GM23338 (cell line): ENCODE data around the gene RAX. TPM values are rescaled to one million over a fixed set of nuclear protein-coding genes. Genes with fewer than 3 reads are reported as not detected.

Experiments used
- ATAC-seq: fragments of 200-7000 bp; cut with Tn5 transposase; 3 replicates; pipeline ENCODE4 v1.9.1; 2020
- DNase-seq: peaks from one replicate; pipeline ENCODE4 v3.0.0-alpha.2; 2015; ENCODE audit warnings: low spot score
- H2AFZ ChIP-seq: fragments of 200-600 bp; sonication (generic); 2 replicates; pipeline ENCODE4 v1.8.0; 2016; ENCODE audit warnings: antibody characterized with exemption, mild to moderate bottlenecking, moderate library complexity
- H3F3A ChIP-seq: fragments of 200-600 bp; sonication (generic); replicated peaks from 2 replicates; pipeline ENCODE4 v1.8.0; 2017; ENCODE audit warnings: antibody characterized with exemption, mixed run types, low read depth
- H3K27ac ChIP-seq: fragments of 200-600 bp; sonication (generic); 2 replicates; pipeline ENCODE4 v1.6.1; 2016; ENCODE audit warnings: low read depth
- H3K27me3 ChIP-seq: fragments of 200-600 bp; sonication (generic); 2 replicates; pipeline ENCODE4 v1.8.0; 2016; ENCODE audit warnings: mild to moderate bottlenecking, mixed run types, moderate library complexity; ENCODE audit not compliant: insufficient read depth
- H3K36me3 ChIP-seq: fragments of 200-600 bp; sonication (generic); 2 replicates; pipeline ENCODE4 v1.8.0; 2016; ENCODE audit warnings: mild to moderate bottlenecking; ENCODE audit not compliant: insufficient read depth
- H3K4me1 ChIP-seq: fragments of 200-600 bp; sonication (generic); 2 replicates; pipeline ENCODE4 v1.8.0; 2016; ENCODE audit warnings: mild to moderate bottlenecking, moderate library complexity; ENCODE audit not compliant: insufficient read depth
- H3K4me2 ChIP-seq: fragments of 200-600 bp; sonication (generic); 2 replicates; pipeline ENCODE4 v1.7.1; 2017; ENCODE audit warnings: mixed run types
- H3K4me3 ChIP-seq: fragments of 200-600 bp; sonication (generic); 2 replicates; pipeline ENCODE4 v1.6.1; 2016; ENCODE audit warnings: mixed run types
- H3K79me2 ChIP-seq: fragments of 200-600 bp; sonication (generic); replicated peaks from 2 replicates; pipeline ENCODE4 v1.8.0; 2017; ENCODE audit warnings: mild to moderate bottlenecking; ENCODE audit not compliant: insufficient read depth
- H3K9me2 ChIP-seq: fragments of 200-600 bp; sonication (generic); 2 replicates; pipeline ENCODE4 v1.8.0; 2017; ENCODE audit not compliant: insufficient read depth
- H4K20me1 ChIP-seq: fragments of 200-600 bp; sonication (generic); replicated peaks from 2 replicates; pipeline ENCODE4 v1.8.0; 2017; ENCODE audit warnings: mild to moderate bottlenecking; ENCODE audit not compliant: insufficient read depth
- H3K27ac Mint-ChIP-seq: 2 replicates; pipeline ENCODE4 v1.8.0; 2020; ENCODE audit warnings: inconsistent platforms, mild to moderate bottlenecking, moderate library complexity, mixed read lengths
- H3K27me3 Mint-ChIP-seq: 3 replicates; pipeline ENCODE4 v1.8.0; 2022; ENCODE audit warnings: low read depth, mild to moderate bottlenecking, moderate library complexity, mixed read lengths, inconsistent platforms; ENCODE audit not compliant: insufficient read depth, poor library complexity
- H3K36me3 Mint-ChIP-seq: 3 replicates; pipeline ENCODE4 v1.8.0; 2021; ENCODE audit warnings: low read depth, mild to moderate bottlenecking, inconsistent platforms, moderate library complexity, mixed read lengths
- H3K4me1 Mint-ChIP-seq: 3 replicates; pipeline ENCODE4 v1.8.0; 2020; ENCODE audit warnings: mild to moderate bottlenecking, inconsistent platforms, mixed read lengths
- H3K4me3 Mint-ChIP-seq: 3 replicates; pipeline ENCODE4 v1.8.0; 2021; ENCODE audit warnings: moderate library complexity, mild to moderate bottlenecking, inconsistent platforms, mixed read lengths
- H3K9me3 Mint-ChIP-seq: 3 replicates; pipeline ENCODE4 v1.8.0; 2020; ENCODE audit warnings: moderate library complexity, mild to moderate bottlenecking, inconsistent platforms, mixed read lengths
- CREB1 ChIP-seq: fragments of 250-450 bp; sonication (Bioruptor Pico); IDR thresholded peaks from 2 replicates; pipeline ENCODE4 v1.5.0; 2020; ENCODE audit warnings: low read depth, mild to moderate bottlenecking, moderate library complexity
- EZH2 ChIP-seq: fragments of 200-600 bp; sonication (generic); IDR thresholded peaks from one replicate; pipeline ENCODE4 v1.8.0; 2017; ENCODE audit warnings: antibody characterized with exemption, mild to moderate bottlenecking, low read depth; ENCODE audit not compliant: unreplicated experiment
- EZH2phosphoT487 ChIP-seq: fragments of 200-600 bp; sonication (generic); IDR thresholded peaks from one replicate; pipeline ENCODE4 v1.8.1; 2018; ENCODE audit warnings: antibody characterized with exemption; ENCODE audit not compliant: unreplicated experiment
- JUNB ChIP-seq: IDR thresholded peaks from one replicate; pipeline ENCODE4 v1.6.1; 2016; ENCODE audit warnings: antibody characterized with exemption; ENCODE audit not compliant: unreplicated experiment
- NANOG ChIP-seq: IDR thresholded peaks from 2 replicates; pipeline ENCODE4 v1.6.1; 2016; ENCODE audit warnings: antibody characterized with exemption, borderline replicate concordance
- POLR2AphosphoS5 ChIP-seq: IDR thresholded peaks from 2 replicates; pipeline ENCODE4 v1.6.1; 2016; ENCODE audit warnings: antibody characterized with exemption, low read depth
- ZNF114 ChIP-seq: fragments of 250-450 bp; sonication (Bioruptor Pico); IDR thresholded peaks from 2 replicates; pipeline ENCODE4 v1.5.0; 2020; ENCODE audit warnings: mild to moderate bottlenecking, moderate library complexity
- ZNF331 ChIP-seq: fragments of 250-450 bp; sonication (Bioruptor Pico); IDR thresholded peaks from 2 replicates; pipeline ENCODE4 v1.5.0; 2020; ENCODE audit warnings: low read depth, mild to moderate bottlenecking, moderate library complexity
- long read RNA-seq: library from polyadenylated mRNA; unstranded; transcript quantifications from one replicate; pipeline ENCODE4 v2.0.0, GENCODE V29; 2020; ENCODE audit not compliant: unreplicated experiment
- polyA plus RNA-seq: library from polyadenylated mRNA; unstranded; fragments of >200 nt; fragmentation: Nextera tagmentation; extraction: Ambion mirVana; gene quantifications from 2 replicates; pipeline ENCODE4 v1.2.1, GENCODE V29; 2016
- total RNA-seq: library from RNA; depleted of rRNA; stranded (reverse); fragments of >200 nt; shearing (Covaris generic); gene quantifications from 2 replicates; pipeline ENCODE4 v1.2.3, GENCODE V29; 2014; rRNA removed
- TF ChIP-seq, protein P1 (sequence below): IDR thresholded peaks from one replicate; pipeline ENCODE4 v1.6.1; 2018; ENCODE audit warnings: antibody characterized with exemption; ENCODE audit not compliant: unreplicated experiment
- TF ChIP-seq, protein P2 (sequence below), 2 experiments: fragments of 200-600 bp in 1 of 2; sonication (generic) in 1 of 2; conservative IDR thresholded peaks; 2 replicates each; pipeline versions ENCODE4 v1.5.1 to v1.6.1; 2016 to 2017; ENCODE audit warnings: antibody characterized with exemption in 2 of 2, low read depth in 2 of 2, mild to moderate bottlenecking in 2 of 2, moderate library complexity in 1 of 2

Gene RAX
- total RNA-seq = 0.03 and 0.08 TPM in 2 replicates
- 0.16 and 0.68 TPM in 2 replicates for polyA plus RNA-seq
- long read RNA-seq = 0 reads

DNA sequence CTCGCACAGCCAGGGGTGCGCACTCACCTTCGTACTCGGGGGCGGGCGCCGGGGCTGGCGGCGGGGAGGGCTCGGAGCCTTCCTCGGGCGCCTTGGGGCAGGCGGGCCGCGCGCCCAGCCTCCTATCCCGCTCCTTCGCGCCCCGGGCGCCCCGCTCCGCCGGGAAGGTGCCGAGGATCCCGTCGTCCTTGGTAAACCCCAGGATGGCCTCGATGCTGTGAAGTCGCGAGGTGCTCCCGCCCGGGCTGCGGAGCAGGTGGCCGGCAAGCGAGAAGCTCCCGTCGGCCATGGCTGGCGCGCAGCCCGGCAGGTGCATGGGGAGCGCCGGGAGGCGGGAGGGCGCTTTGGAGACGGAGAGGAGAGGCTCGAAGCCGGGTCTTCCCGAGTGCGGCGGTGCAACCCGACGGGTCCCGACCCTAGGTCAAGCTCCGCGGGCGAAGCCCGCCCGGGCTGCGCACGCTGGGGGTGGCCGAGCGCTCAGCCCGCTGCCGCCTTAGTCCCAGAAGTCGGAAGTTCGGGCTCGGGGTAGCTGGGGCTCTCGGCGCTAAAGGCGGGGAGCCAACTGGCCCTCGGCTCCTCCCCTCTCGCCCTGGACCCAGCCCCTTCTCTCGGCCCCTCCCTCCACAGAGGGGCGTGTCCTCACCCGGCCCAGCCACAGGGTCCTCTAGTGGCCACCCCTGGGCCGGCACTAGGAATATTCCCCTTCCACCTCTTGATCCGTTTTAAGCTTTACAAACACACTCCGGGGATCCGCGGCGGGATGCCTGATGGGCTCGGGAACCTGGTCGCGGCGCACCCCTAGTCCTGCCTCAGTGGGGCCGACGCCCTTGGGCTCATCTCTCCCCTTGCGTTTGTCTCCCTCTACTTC, at the start of gene RAX:
RAX (minus strand) TSS at position 564 of the 868 bp plus-strand sequence; CDS start at position 316, 248 bp downstream.
- Mint-ChIP-seq H3K27ac (no peak within 1 kb of the TSS), H3K4me3 (peak within 1 kb of the TSS; percentile 84), H3K9me3 (peaks cover 3% of the 10 kb centered on the region; the same call in 2 of the 3 replicates), H3K36me3 (no peaks in the 10 kb centered on the region), H3K4me1 (peaks cover 48% of the 10 kb centered on the region), H3K27me3 (peaks cover 85% of the 10 kb centered on the region)
- Histone ChIP-seq H3K4me2 (peak within 1 kb of the TSS; percentile 98), H3K4me3 (peak within 1 kb of the TSS; percentile 88), H3K4me1 (peaks cover 59% of the 10 kb centered on the region), H3K36me3 (no peaks in the 10 kb centered on the region), H3K27ac (no peak within 1 kb of the TSS), H3K27me3 (peaks cover 99% of the 10 kb centered on the region), H2AFZ (peak within 1 kb of the TSS; percentile 99), H3K9me2 (no peaks in the 10 kb centered on the region), H3F3A (peaks cover 25% of the 10 kb centered on the region), H4K20me1 (peaks cover 25% of the 10 kb centered on the region; the same call in 1 of the 2 replicates), H3K79me2 (no peaks in the 10 kb centered on the region)
- DNase-seq = peak; percentile 95
- ATAC-seq = peak; percentile 67
- TF ChIP-seq, protein P1, sequence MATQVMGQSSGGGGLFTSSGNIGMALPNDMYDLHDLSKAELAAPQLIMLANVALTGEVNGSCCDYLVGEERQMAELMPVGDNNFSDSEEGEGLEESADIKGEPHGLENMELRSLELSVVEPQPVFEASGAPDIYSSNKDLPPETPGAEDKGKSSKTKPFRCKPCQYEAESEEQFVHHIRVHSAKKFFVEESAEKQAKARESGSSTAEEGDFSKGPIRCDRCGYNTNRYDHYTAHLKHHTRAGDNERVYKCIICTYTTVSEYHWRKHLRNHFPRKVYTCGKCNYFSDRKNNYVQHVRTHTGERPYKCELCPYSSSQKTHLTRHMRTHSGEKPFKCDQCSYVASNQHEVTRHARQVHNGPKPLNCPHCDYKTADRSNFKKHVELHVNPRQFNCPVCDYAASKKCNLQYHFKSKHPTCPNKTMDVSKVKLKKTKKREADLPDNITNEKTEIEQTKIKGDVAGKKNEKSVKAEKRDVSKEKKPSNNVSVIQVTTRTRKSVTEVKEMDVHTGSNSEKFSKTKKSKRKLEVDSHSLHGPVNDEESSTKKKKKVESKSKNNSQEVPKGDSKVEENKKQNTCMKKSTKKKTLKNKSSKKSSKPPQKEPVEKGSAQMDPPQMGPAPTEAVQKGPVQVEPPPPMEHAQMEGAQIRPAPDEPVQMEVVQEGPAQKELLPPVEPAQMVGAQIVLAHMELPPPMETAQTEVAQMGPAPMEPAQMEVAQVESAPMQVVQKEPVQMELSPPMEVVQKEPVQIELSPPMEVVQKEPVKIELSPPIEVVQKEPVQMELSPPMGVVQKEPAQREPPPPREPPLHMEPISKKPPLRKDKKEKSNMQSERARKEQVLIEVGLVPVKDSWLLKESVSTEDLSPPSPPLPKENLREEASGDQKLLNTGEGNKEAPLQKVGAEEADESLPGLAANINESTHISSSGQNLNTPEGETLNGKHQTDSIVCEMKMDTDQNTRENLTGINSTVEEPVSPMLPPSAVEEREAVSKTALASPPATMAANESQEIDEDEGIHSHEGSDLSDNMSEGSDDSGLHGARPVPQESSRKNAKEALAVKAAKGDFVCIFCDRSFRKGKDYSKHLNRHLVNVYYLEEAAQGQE = no peak
- TF ChIP-seq, protein P2, sequence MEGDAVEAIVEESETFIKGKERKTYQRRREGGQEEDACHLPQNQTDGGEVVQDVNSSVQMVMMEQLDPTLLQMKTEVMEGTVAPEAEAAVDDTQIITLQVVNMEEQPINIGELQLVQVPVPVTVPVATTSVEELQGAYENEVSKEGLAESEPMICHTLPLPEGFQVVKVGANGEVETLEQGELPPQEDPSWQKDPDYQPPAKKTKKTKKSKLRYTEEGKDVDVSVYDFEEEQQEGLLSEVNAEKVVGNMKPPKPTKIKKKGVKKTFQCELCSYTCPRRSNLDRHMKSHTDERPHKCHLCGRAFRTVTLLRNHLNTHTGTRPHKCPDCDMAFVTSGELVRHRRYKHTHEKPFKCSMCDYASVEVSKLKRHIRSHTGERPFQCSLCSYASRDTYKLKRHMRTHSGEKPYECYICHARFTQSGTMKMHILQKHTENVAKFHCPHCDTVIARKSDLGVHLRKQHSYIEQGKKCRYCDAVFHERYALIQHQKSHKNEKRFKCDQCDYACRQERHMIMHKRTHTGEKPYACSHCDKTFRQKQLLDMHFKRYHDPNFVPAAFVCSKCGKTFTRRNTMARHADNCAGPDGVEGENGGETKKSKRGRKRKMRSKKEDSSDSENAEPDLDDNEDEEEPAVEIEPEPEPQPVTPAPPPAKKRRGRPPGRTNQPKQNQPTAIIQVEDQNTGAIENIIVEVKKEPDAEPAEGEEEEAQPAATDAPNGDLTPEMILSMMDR (conservative IDR thresholded peaks at IDR 0.05; ENCODE audit: low read depth in 2 of 2) = peak; percentile 54 to 56
- no peak for TF ChIP-seq POLR2AphosphoS5
- TF ChIP-seq EZH2 = peak; percentile 8

DNA sequence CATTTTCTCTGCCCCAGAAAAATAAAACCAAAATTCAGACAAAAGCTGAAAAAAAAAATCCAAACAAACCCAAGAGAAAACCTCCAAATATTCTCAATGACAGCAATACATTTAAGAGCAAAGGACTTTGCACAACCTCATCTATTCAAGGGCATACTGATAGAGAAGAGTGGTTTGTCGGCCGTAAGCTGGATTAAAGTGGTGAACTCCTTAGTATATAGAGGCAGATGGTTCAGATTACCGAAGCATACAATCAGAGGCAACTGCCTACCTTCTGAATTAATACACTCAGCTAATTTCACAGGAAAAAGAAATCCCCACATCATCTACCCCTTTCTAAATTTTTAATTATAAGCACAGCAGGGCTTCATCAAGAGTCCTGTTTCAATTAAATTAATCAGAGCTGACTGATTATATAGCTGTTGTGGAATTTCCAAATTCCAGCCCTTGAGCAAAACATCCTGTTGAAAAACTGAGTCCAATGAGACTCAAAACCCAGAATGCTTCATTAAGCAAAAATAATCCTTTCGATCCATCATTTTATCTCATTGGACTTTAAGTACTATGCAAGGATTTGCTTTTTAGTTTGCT, 45.3 kb upstream of the RAX start, which contains the start of gene CPLX4:
CPLX4 (minus strand) TSS at position 190 of the 591 bp plus-strand sequence; CDS start at position 3, 187 bp downstream.
- H3K27me3 ChIP-seq = no peaks in the 10 kb centered on the region
- Mint-ChIP-seq H3K9me3 (no peaks in the 10 kb centered on the region), H3K4me1 (no peaks in the 10 kb centered on the region), H3K4me3 (no peak within 1 kb of the TSS), H3K36me3 (no peaks in the 10 kb centered on the region), H3K27ac (no peak within 1 kb of the TSS), H3K27me3 (no peaks in the 10 kb centered on the region)
- H3K9me2 ChIP-seq = peaks cover 8% of the 10 kb centered on the region; the same call in 1 of the 2 replicates
- no peaks in the 10 kb centered on the region for H3K36me3 ChIP-seq
- no peak within 1 kb of the TSS for H3K27ac ChIP-seq
- H3K79me2 ChIP-seq = no peaks in the 10 kb centered on the region
- H3K4me3 ChIP-seq = no peak within 1 kb of the TSS
- H3F3A ChIP-seq = no peaks in the 10 kb centered on the region
- DNase-seq (no peak), ATAC-seq (no peak)
- no peaks in the 10 kb centered on the region for H3K4me1 ChIP-seq
- no peaks in the 10 kb centered on the region for H4K20me1 ChIP-seq
- H2AFZ ChIP-seq = no peak within 1 kb of the TSS
- no peak within 1 kb of the TSS for H3K4me2 ChIP-seq
- TF ChIP-seq EZH2phosphoT487 = no peak
- TF ChIP-seq NANOG = no peak
- no peak for TF ChIP-seq JUNB
- TF ChIP-seq, protein P1 = no peak
- no peak for TF ChIP-seq POLR2AphosphoS5
- no peak for TF ChIP-seq ZNF331 (CRISPR knock-in tag)
- no peak for TF ChIP-seq CREB1 (CRISPR knock-in tag)
- no peak for TF ChIP-seq ZNF114 (CRISPR knock-in tag)
- no peak for TF ChIP-seq EZH2
- TF ChIP-seq, protein P2 (conservative IDR thresholded peaks at IDR 0.05; ENCODE audit: low read depth in 2 of 2) = no peak
